Measurements from ENCODE around the gene R3HDM2. TPM values are rescaled to one million over a fixed set of nuclear protein-coding genes. Genes with fewer than 3 reads are reported as not detected.

R3HDM2 gene
- total RNA-seq, 4 donors from 2014 or later = 43.4 to 97.6 (median 65.1) TPM

DNA sequence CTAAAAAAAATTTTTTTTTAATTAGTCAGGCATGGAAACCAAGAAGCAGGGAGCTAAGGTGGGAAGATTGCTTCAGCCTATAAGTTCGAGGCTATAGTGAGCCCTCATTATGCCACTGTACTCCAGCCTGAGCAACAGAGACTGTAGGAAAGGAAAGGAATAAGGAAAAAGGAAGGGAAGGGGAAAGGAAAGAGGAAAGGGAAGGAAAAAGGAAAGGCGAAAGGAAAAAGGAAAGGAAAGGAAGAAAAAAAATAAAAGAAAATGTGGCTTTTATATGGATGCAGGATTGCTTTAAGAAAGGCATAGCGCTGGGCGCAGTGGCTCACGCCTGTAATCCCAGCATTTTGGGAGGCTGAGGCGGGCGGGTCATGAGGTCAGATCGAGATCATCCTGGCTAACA, 70.4 kb downstream of the R3HDM2 start:
- no peak for DNase-seq (ENCODE audit: low spot score in 2 of 2)
- TF ChIP-seq POLR2A (IDR thresholded peaks at IDR 0.05) (no peak), POLR2AphosphoS5 (IDR thresholded peaks at IDR 0.05) (no peak), EP300 (IDR thresholded peaks at IDR 0.05) (no peak)
- TF ChIP-seq, protein P1, sequence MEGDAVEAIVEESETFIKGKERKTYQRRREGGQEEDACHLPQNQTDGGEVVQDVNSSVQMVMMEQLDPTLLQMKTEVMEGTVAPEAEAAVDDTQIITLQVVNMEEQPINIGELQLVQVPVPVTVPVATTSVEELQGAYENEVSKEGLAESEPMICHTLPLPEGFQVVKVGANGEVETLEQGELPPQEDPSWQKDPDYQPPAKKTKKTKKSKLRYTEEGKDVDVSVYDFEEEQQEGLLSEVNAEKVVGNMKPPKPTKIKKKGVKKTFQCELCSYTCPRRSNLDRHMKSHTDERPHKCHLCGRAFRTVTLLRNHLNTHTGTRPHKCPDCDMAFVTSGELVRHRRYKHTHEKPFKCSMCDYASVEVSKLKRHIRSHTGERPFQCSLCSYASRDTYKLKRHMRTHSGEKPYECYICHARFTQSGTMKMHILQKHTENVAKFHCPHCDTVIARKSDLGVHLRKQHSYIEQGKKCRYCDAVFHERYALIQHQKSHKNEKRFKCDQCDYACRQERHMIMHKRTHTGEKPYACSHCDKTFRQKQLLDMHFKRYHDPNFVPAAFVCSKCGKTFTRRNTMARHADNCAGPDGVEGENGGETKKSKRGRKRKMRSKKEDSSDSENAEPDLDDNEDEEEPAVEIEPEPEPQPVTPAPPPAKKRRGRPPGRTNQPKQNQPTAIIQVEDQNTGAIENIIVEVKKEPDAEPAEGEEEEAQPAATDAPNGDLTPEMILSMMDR (IDR thresholded peaks at IDR 0.05) = no peak
- Histone ChIP-seq H3K36me3 (peaks cover 4% of the 10 kb centered on the region), H3K27me3 (no peaks in the 10 kb centered on the region), H3K4me3 (no peak overlapping the region), H3K27ac (no peak overlapping the region), H3K4me1 (no peaks in the 10 kb centered on the region), H3K9me3 (no peaks in the 10 kb centered on the region)
- 97% methylated on average over 8 of the region's 8 CpGs for WGBS

DNA sequence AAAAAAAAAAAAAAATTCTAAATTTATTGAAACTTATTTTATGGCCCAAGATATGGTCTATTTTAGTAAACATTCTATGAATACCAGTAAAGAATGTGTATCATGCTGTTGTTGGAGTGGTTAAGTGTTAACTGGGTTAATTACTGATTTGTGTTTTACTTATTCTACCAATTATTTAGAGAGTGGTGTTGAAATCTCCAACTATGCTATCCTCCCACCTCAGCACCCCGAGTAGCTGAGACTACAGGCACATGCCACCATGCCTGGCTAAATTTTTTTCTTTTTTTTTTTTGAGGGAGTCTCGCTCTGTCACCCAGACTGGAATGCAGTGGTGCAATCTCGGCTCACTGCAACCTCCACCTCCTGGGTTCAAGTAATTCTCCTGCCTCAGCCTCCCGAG, 72.2 kb downstream of the R3HDM2 start:
- no peak for DNase-seq (ENCODE audit: low spot score in 2 of 2)
- Histone ChIP-seq H3K4me1 (no peaks in the 10 kb centered on the region), H3K27ac (no peak overlapping the region), H3K27me3 (no peaks in the 10 kb centered on the region), H3K9me3 (no peaks in the 10 kb centered on the region), H3K4me3 (no peak overlapping the region), H3K36me3 (peaks cover 4% of the 10 kb centered on the region)
- TF ChIP-seq POLR2A (IDR thresholded peaks at IDR 0.05) = no peak
- no peak for TF ChIP-seq POLR2AphosphoS5 (IDR thresholded peaks at IDR 0.05)
- WGBS = 97% methylated on average over 4 of the region's 4 CpGs

DNA sequence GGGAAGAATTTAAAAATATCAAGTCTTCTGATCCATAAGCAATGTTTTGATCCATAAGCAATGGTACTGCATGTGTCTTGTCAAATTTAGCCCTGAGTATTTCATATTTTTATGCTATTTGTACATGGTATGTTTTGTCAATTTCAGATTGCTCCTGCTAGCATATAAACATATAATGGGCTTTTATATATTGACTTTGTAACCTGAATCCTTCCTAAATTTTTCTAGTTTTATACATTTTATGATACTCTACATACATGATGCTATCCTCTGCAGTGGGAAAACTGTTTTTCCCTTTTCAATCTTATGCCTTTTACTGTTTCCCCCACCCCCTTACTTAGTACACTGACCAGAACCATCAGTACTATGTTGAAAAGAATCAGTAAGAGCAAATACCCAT, 75.1 kb downstream of the R3HDM2 start:
- H3K36me3 ChIP-seq = peaks cover 4% of the 10 kb centered on the region
- no peaks in the 10 kb centered on the region for H3K27me3 ChIP-seq
- no peak for TF ChIP-seq POLR2A (IDR thresholded peaks at IDR 0.05)
- TF ChIP-seq EP300 (IDR thresholded peaks at IDR 0.05) = no peak
- TF ChIP-seq POLR2AphosphoS5 (IDR thresholded peaks at IDR 0.05) = no peak
- TF ChIP-seq, protein P1 (IDR thresholded peaks at IDR 0.05) = no peak
- no peak overlapping the region for H3K27ac ChIP-seq
- H3K9me3 ChIP-seq = no peaks in the 10 kb centered on the region
- no peaks in the 10 kb centered on the region for H3K4me1 ChIP-seq
- no peak overlapping the region for H3K4me3 ChIP-seq
- no peak for DNase-seq (ENCODE audit: low spot score in 2 of 2)

DNA sequence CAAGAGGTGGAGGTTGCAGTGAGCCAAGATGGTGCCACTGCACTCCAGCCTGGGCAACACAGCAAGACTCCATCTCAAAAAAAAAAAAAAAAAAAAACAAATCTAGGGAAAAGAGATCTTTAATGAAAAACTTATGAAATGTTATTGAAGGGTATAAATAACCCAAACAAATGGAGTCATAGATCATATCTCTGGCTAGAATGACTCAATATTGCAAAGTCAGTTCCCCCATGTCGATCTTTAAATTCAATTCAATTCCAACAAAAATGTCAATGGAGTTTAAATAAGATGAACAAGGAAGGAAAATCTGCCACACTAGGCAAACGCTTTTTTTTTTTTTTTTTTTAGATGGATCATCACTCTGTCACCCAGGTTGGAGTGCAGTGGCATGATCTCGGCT, 78.7 kb downstream of the R3HDM2 start:
- Histone ChIP-seq H3K9me3 (no peaks in the 10 kb centered on the region), H3K4me3 (no peak overlapping the region), H3K36me3 (peaks cover 16% of the 10 kb centered on the region), H3K4me1 (no peaks in the 10 kb centered on the region), H3K27ac (no peak overlapping the region), H3K27me3 (no peaks in the 10 kb centered on the region)
- WGBS = 87% methylated on average over 3 of the region's 3 CpGs
- TF ChIP-seq EP300 (IDR thresholded peaks at IDR 0.05) (no peak), POLR2AphosphoS5 (IDR thresholded peaks at IDR 0.05) (no peak), POLR2A (IDR thresholded peaks at IDR 0.05) (no peak)
- TF ChIP-seq, protein P1 (IDR thresholded peaks at IDR 0.05) = no peak
- DNase-seq (ENCODE audit: low spot score in 2 of 2) = no peak

DNA sequence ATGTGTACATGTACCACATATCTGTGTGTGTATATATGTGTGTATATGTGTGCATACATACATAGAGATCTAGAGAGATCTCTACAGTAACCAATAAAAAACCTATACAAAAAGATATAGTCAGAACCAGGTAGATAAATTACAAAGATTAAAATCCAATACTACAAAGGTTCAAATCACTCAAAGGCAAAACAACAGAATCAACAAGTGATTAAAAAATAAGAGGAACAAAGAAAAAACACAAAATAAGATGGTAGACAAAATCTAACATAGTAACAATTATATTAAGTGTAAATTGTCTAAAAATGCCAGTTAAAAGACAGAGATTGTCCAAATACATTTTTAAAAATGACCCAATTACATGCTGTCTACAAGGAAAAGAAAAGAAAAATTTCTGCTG, 83.6 kb downstream of the R3HDM2 start:
- Histone ChIP-seq H3K36me3 (peaks cover 12% of the 10 kb centered on the region), H3K27ac (no peak overlapping the region), H3K9me3 (no peaks in the 10 kb centered on the region), H3K27me3 (no peaks in the 10 kb centered on the region), H3K4me3 (no peak overlapping the region), H3K4me1 (peaks cover 3% of the 10 kb centered on the region)
- TF ChIP-seq, protein P1 (IDR thresholded peaks at IDR 0.05) = no peak
- no peak for TF ChIP-seq EP300 (IDR thresholded peaks at IDR 0.05)
- TF ChIP-seq POLR2A (IDR thresholded peaks at IDR 0.05) = no peak
- TF ChIP-seq POLR2AphosphoS5 (IDR thresholded peaks at IDR 0.05) = no peak
- no peak for DNase-seq (ENCODE audit: low spot score in 2 of 2)

DNA sequence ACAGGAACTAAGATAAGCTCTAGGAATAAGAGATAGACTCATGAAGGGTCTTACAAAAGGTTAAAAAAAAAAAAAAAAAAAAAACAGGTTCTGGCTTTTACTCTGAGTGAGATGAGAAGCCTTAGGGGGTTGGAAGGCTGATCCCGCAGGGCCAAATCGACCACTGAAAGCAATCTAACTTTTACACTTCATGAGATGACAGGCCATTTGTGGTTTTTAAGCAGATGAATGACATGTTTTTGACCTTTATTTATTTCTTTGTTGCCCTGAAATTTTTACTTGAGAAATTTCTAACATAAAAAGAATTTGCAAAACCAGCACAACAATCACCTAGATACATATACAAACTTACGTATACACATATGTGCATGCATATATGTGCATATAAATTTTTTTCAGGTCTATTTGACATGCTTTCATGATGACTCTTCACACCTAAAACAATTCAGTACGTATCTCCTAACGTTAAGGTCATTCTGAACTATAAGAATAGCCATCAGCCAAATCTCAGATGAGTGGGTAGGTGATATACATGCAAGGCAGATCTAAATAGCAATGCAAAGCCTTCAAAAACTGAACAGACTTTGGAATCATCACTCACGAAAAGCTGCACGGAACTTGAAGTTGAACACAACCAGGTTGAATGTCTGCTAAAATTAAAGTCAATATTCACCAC, 87.0 kb downstream of the R3HDM2 start:
- H3K4me3 ChIP-seq = no peak overlapping the region
- TF ChIP-seq, protein P1 (IDR thresholded peaks at IDR 0.05) = no peak
- no peak for TF ChIP-seq POLR2A (IDR thresholded peaks at IDR 0.05)
- no peak for TF ChIP-seq EP300 (IDR thresholded peaks at IDR 0.05)
- TF ChIP-seq POLR2AphosphoS5 (IDR thresholded peaks at IDR 0.05) = no peak
- WGBS = 86% methylated on average over 7 of the region's 7 CpGs
- no peaks in the 10 kb centered on the region for H3K9me3 ChIP-seq
- H3K27ac ChIP-seq = no peak overlapping the region
- no peak for DNase-seq (ENCODE audit: low spot score in 2 of 2)
- H3K27me3 ChIP-seq = no peaks in the 10 kb centered on the region
- peaks cover 8% of the 10 kb centered on the region for H3K4me1 ChIP-seq
- H3K36me3 ChIP-seq = peaks cover 6% of the 10 kb centered on the region

Measured in suprapubic skin (tissue), 4 donors.